ENCODE results near the gene S100A2.
"Not testable (repeated sequence)": the region's sequence is repeated elsewhere in the genome, so short reads cannot be mapped to it uniquely, and the experiment has no call there.

Gene S100A2

GRCh38 chr1:153592748-153593147 lies 27.1 kb upstream of the S100A2 start:
- no peak for DNase-seq (ENCODE audit: extremely low read depth in 1 of 2, low read depth in 1 of 2)

GRCh38 chr1:153588482-153588881 lies 22.8 kb upstream of the S100A2 start:
- no peak for DNase-seq (ENCODE audit: extremely low read depth in 1 of 2, low read depth in 1 of 2)

GRCh38 chr1:153588033-153588432 lies 22.4 kb upstream of the S100A2 start:
- not testable (repeated sequence) for DNase-seq (ENCODE audit: extremely low read depth in 1 of 2, low read depth in 1 of 2)

GRCh38 chr1:153587314-153587713 lies 21.7 kb upstream of the S100A2 start:
- no peak for DNase-seq (ENCODE audit: extremely low read depth in 1 of 2, low read depth in 1 of 2)

GRCh38 chr1:153586347-153586746 lies 20.7 kb upstream of the S100A2 start:
- no peak for DNase-seq (ENCODE audit: extremely low read depth in 1 of 2, low read depth in 1 of 2)

- DNase-seq (ENCODE audit: extremely low read depth in 1 of 2, low read depth in 1 of 2), result no peak
These were observed 19.4 kb upstream of the S100A2 start for GRCh38 chr1:153585006-153585405.

GRCh38 chr1:153583976-153584375 lies 18.3 kb upstream of the S100A2 start:
- DNase-seq (ENCODE audit: extremely low read depth in 1 of 2, low read depth in 1 of 2), result no peak

GRCh38 chr1:153583514-153583913 lies 17.9 kb upstream of the S100A2 start:
- DNase-seq (ENCODE audit: extremely low read depth in 1 of 2, low read depth in 1 of 2), result not testable (repeated sequence)

- DNase-seq (ENCODE audit: extremely low read depth in 1 of 2, low read depth in 1 of 2), result not testable (repeated sequence)
These were observed 17.2 kb upstream of the S100A2 start for GRCh38 chr1:153582836-153583235.

GRCh38 chr1:153578936-153579335 lies 13.3 kb upstream of the S100A2 start:
- no peak for DNase-seq (ENCODE audit: extremely low read depth in 1 of 2, low read depth in 1 of 2)

GRCh38 chr1:153578490-153578889 lies 12.8 kb upstream of the S100A2 start:
- no peak for DNase-seq (ENCODE audit: extremely low read depth in 1 of 2, low read depth in 1 of 2)

GRCh38 chr1:153577624-153578051 lies 12.0 kb upstream of the S100A2 start:
- DNase-seq (ENCODE audit: extremely low read depth in 1 of 2, low read depth in 1 of 2), result no peak

- no peak for DNase-seq (ENCODE audit: extremely low read depth in 1 of 2, low read depth in 1 of 2)
These were observed 11.5 kb upstream of the S100A2 start for GRCh38 chr1:153577138-153577537.

GRCh38 chr1:153575497-153575896 lies 9.9 kb upstream of the S100A2 start:
- not testable (repeated sequence) for DNase-seq (ENCODE audit: extremely low read depth in 1 of 2, low read depth in 1 of 2)

GRCh38 chr1:153575081-153575491 lies 9.4 kb upstream of the S100A2 start:
- not testable (repeated sequence) for DNase-seq (ENCODE audit: extremely low read depth in 1 of 2, low read depth in 1 of 2)

GRCh38 chr1:153573351-153573750 lies 7.7 kb upstream of the S100A2 start:
- DNase-seq (ENCODE audit: extremely low read depth in 1 of 2, low read depth in 1 of 2), result no peak

- no peak for DNase-seq (ENCODE audit: extremely low read depth in 1 of 2, low read depth in 1 of 2)
These were observed 6.9 kb upstream of the S100A2 start for GRCh38 chr1:153572569-153573015.

- DNase-seq (ENCODE audit: extremely low read depth in 1 of 2, low read depth in 1 of 2), result no peak
These were observed 6.1 kb upstream of the S100A2 start for GRCh38 chr1:153571706-153572105.

GRCh38 chr1:153570874-153571273 lies 5.2 kb upstream of the S100A2 start:
- no peak for DNase-seq (ENCODE audit: extremely low read depth in 1 of 2, low read depth in 1 of 2)

- DNase-seq (ENCODE audit: extremely low read depth in 1 of 2, low read depth in 1 of 2), result no peak
These were observed 3.8 kb upstream of the S100A2 start for GRCh38 chr1:153569465-153569864.

- DNase-seq (ENCODE audit: extremely low read depth in 1 of 2, low read depth in 1 of 2), result peak; percentile 58 to 63
These were observed 2.9 kb upstream of the S100A2 start for GRCh38 chr1:153568367-153569099.

GRCh38 chr1:153567621-153568366 lies 2.1 kb upstream of the S100A2 start:
- no peak for DNase-seq (ENCODE audit: extremely low read depth in 1 of 2, low read depth in 1 of 2)

All from activated CD8-positive, alpha-beta memory T cell treated with anti-CD3 and anti-CD28 coated beads for 1 hour (primary cell).